Mesothelial cell of epicardium (in vitro differentiated cells): Measurements from ENCODE around the gene PSMC3IP. TPM values are rescaled to one million over a fixed set of nuclear protein-coding genes. Genes with fewer than 3 reads are reported as not detected.
A peak's percentile ranks its signal among the peaks of the same experiment; 100 is the strongest.

Source experiments
- DNase-seq, 2 experiments: peaks; one replicate each; pipeline ENCODE4 v3.0.0; 2021; ENCODE audit warnings: low spot score in 2 of 2; ENCODE audit not compliant: unreplicated experiment in 2 of 2
- H3K27ac Mint-ChIP-seq: 2 replicates; pipeline ENCODE4 v1.8.0; 2021; ENCODE audit warnings: mixed read lengths
- H3K27me3 Mint-ChIP-seq: 2 replicates; pipeline ENCODE4 v1.8.0; 2021; ENCODE audit warnings: low read depth, mixed read lengths
- H3K36me3 Mint-ChIP-seq: 2 replicates; pipeline ENCODE4 v1.8.0; 2021; ENCODE audit warnings: mixed read lengths
- H3K4me1 Mint-ChIP-seq: 2 replicates; pipeline ENCODE4 v1.8.0; 2021; ENCODE audit warnings: mixed read lengths
- H3K4me3 Mint-ChIP-seq: 2 replicates; pipeline ENCODE4 v1.8.0; 2021; ENCODE audit warnings: mild to moderate bottlenecking, moderate library complexity, mixed read lengths
- H3K9me3 Mint-ChIP-seq: 2 replicates; pipeline ENCODE4 v1.8.0; 2021; ENCODE audit warnings: mixed read lengths
- CTCF ChIP-seq: fragments of 200-600 bp; sonication (generic); IDR thresholded peaks from one replicate; pipeline ENCODE4 v1.5.0; 2021; ENCODE audit warnings: antibody characterized with exemption; ENCODE audit not compliant: unreplicated experiment
- total RNA-seq: library from RNA; stranded (reverse); gene quantifications from 3 replicates; pipeline ENCODE4 v1.2.1, GENCODE V29; 2021

Gene PSMC3IP
- total RNA-seq, 1 donor from 2014 or later, result 9.8 TPM

- peak; percentile 15 for TF ChIP-seq CTCF
- H3K27ac Mint-ChIP-seq, result peak overlapping the region; percentile 89
- H3K36me3 Mint-ChIP-seq, result no peaks in the 10 kb centered on the region
- peak overlapping the region; percentile 69 for H3K4me3 Mint-ChIP-seq
- peaks cover 35% of the 10 kb centered on the region for H3K4me1 Mint-ChIP-seq
- H3K9me3 Mint-ChIP-seq, result no peaks in the 10 kb centered on the region
- DNase-seq, result peak in 1 of 2 experiments; percentile 66
- H3K27me3 Mint-ChIP-seq, result no peaks in the 10 kb centered on the region
These were observed 45.8 kb downstream of the PSMC3IP start for GRCh38 chr17:42531455-42532354.

GRCh38 chr17:42530952-42531454 is 46.5 kb downstream of the PSMC3IP start:
- Mint-ChIP-seq H3K4me3 (no peak overlapping the region), H3K27ac (peak overlapping the region; percentile 89), H3K36me3 (no peaks in the 10 kb centered on the region), H3K9me3 (no peaks in the 10 kb centered on the region), H3K4me1 (peaks cover 35% of the 10 kb centered on the region), H3K27me3 (no peaks in the 10 kb centered on the region)
- TF ChIP-seq CTCF, result no peak
- no peak for DNase-seq

- Mint-ChIP-seq H3K27me3 (no peaks in the 10 kb centered on the region), H3K9me3 (no peaks in the 10 kb centered on the region), H3K4me3 (no peak overlapping the region), H3K36me3 (no peaks in the 10 kb centered on the region), H3K4me1 (peaks cover 32% of the 10 kb centered on the region), H3K27ac (no peak overlapping the region)
- no peak for DNase-seq
- no peak for TF ChIP-seq CTCF
These were observed 48.5 kb downstream of the PSMC3IP start for GRCh38 chr17:42529061-42529460.

- H3K27ac Mint-ChIP-seq, result no peak overlapping the region
- DNase-seq, result no peak
- peaks cover 4% of the 10 kb centered on the region for H3K36me3 Mint-ChIP-seq
- H3K27me3 Mint-ChIP-seq, result no peaks in the 10 kb centered on the region
- no peaks in the 10 kb centered on the region for H3K9me3 Mint-ChIP-seq
- TF ChIP-seq CTCF, result no peak
- H3K4me1 Mint-ChIP-seq, result peaks cover 34% of the 10 kb centered on the region
- no peak overlapping the region for H3K4me3 Mint-ChIP-seq
These were observed 49.6 kb downstream of the PSMC3IP start for GRCh38 chr17:42527932-42528331.

GRCh38 chr17:42526031-42526444 is 51.5 kb downstream of the PSMC3IP start:
- peaks cover 10% of the 10 kb centered on the region for H3K36me3 Mint-ChIP-seq
- H3K4me3 Mint-ChIP-seq, result no peak overlapping the region
- H3K9me3 Mint-ChIP-seq, result no peaks in the 10 kb centered on the region
- H3K27me3 Mint-ChIP-seq, result no peaks in the 10 kb centered on the region
- H3K27ac Mint-ChIP-seq, result peak overlapping the region; percentile 64
- peaks cover 45% of the 10 kb centered on the region for H3K4me1 Mint-ChIP-seq
- TF ChIP-seq CTCF, result no peak
- DNase-seq, result no peak
